GM12874 (cell line): ENCODE data around the gene KLRF2.

ENCODE experiments used
- CTCF ChIP-seq: IDR thresholded peaks from 2 replicates; pipeline ENCODE4 v1.5.1; 2011; ENCODE audit warnings: low read depth, mild to moderate bottlenecking, control low read depth, low read length, moderate library complexity; ENCODE audit not compliant: insufficient read depth

KLRF2 gene

GRCh38 chr12:9908350-9908749, 27.1 kb downstream of the KLRF2 start:
- no peak for TF ChIP-seq CTCF

- no peak for TF ChIP-seq CTCF
Observed at GRCh38 chr12:9909724-9910123, 28.4 kb downstream of the KLRF2 start.

GRCh38 chr12:9910716-9911421, 29.6 kb downstream of the KLRF2 start:
- TF ChIP-seq CTCF, result no peak

- no peak for TF ChIP-seq CTCF
Observed at GRCh38 chr12:9911708-9912107, 30.4 kb downstream of the KLRF2 start.

- TF ChIP-seq CTCF, result no peak
Observed at GRCh38 chr12:9919443-9919842, 38.2 kb downstream of the KLRF2 start.

- no peak for TF ChIP-seq CTCF
Observed at GRCh38 chr12:9920451-9920850, 39.2 kb downstream of the KLRF2 start.

GRCh38 chr12:9922429-9922828, 41.1 kb downstream of the KLRF2 start:
- TF ChIP-seq CTCF, result no peak
